ENCODE data around the gene ITPK1. TPM values are rescaled to one million over a fixed set of nuclear protein-coding genes. Genes with fewer than 3 reads are reported as not detected.

Gene ITPK1
- total RNA-seq, 1 experiment from 2014 or later, result 53.2 TPM

DNA sequence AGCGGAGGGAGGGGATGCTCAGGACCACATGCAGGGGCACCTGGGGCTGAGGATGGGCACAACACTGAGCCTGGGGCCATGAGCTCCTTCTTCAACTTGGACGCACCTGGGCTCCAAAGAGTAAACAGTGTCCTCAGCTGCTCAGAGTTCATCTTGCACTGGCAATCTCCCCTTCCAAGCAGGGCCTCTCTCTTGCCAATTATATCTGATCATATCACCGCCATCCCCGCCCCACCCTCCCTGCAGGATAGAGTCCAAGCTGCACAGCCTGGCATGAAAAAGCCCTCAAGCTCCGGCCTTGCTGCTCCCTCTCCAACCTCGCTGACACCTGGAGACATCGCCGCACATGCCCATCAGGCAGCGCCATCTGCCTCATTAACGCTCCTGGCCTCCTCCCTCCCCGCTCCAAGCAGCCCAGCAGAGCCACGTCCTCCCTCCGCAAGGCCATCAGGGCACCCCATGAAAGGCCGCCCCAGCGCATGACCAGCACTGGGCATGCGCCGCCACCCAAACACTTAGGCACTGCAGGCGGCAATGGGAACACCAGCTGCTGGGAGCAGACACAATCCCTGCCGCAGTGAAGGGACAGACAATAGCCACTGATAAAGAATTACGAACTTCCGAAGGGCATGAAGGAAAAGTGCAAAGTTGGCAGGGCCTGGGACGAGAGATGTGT is 103.9 kb downstream of the ITPK1 start:
- DNase-seq (ENCODE audit: low read depth), result no peak
- in situ Hi-C loops (cut with HindIII; ENCODE audit: low pct_unique_long_range_greater_than_20kb, low sequenced_read_pairs), result no loop called here

DNA sequence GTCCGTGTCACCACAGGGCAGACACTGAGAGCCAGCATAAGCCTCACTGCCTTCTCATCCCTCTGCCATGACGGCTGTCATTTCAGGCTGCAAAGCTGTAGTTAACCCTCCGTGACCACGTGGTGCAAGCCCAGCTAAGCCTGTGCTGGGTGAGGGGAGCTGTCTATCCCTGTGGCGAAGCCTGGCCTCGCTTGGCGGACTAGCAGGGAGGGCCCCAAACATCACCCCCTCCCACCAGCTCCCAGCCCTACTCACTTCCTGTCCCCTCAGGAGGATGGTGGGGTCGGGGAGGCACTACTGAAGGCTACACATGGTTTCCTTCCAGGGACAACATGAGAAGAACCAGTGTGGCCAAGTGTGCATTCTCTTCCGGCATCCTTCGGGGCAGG is 104.6 kb downstream of the ITPK1 start:
- no peak for DNase-seq (ENCODE audit: low read depth)
- in situ Hi-C loops (cut with HindIII; ENCODE audit: low pct_unique_long_range_greater_than_20kb, low sequenced_read_pairs), result no loop called here

DNA sequence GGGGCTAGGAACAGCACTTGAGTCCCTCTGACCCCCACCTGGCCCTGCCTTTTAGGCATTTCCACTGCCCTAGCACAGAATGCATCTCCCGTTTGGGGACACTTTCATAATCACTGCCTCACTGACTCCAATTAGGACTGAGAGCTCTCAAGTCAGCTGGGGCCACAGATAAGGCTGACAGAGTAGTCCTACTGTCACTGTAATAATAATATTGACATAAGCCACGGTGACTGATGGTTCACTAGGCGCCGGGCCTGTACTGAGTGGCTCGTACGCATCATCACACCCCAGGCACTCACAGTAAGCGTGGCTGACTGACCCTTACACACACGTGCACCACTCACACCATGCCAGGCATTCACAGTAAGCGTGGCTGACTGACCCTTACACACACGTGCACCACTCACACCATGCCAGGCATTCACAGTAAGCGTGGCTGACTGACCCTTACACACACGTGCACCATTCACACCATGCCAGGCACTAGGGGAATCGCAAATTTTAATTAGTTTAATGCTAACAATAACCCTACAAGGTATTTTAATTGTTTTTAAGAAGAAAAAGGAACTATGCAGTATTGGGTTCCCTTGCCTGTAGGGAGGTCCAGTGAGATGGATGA is 105.1 kb downstream of the ITPK1 start:
- in situ Hi-C loops (cut with HindIII; ENCODE audit: low pct_unique_long_range_greater_than_20kb, low sequenced_read_pairs), result no loop called here
- DNase-seq (ENCODE audit: low read depth), result peak; percentile 48

DNA sequence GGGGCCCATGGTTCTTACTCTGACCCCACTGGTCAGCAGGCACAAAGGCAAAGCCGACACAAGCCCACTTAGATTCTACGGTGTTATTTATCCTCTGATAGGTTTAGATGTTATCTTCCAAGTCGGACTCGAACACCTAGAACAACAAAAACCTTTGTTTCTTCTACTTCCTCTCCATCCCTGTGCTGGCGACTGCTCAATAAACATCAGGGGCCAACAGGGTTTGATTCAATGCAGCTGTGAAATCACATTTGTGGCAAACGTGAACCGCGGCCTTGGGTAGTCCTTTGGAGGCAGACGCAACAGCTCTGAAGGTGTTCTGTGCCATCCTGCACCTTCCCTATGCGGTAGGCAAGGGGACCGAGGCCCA is 105.6 kb downstream of the ITPK1 start:
- in situ Hi-C loops (cut with HindIII; ENCODE audit: low pct_unique_long_range_greater_than_20kb, low sequenced_read_pairs), result no loop called here
- DNase-seq (ENCODE audit: low read depth), result no peak

DNA sequence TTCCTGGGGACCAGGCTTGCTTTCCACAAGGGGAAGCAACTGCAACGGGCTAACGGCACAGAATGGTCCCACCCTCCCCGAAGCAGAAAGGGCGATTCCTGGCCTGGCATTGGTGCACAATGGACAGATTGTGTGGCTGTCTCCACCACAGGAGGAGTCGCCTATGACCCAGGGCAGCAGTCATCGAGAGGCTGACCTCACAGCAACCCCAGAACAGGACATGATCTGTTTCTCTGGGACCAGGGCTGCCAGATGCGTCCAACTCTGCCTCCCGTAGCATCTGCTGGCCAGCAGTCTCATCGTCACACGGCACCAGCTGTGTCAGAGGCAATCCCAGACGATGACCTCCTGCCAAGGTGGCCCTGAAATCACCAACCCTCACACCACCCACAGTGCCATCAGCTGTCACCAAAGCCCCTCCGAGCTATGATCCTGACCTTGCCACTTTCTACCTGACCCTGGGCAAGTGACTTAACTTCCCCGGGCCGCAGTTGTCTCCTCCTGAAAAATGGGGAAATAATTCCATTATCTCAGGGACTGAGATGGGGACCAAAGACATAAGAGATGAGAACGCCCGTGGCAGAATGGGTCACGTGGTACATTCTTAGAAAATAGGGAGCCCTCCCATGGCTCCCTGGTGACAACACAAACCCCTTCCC is 106.1 kb downstream of the ITPK1 start:
- in situ Hi-C loops (cut with HindIII; ENCODE audit: low pct_unique_long_range_greater_than_20kb, low sequenced_read_pairs), result no loop called here
- DNase-seq (ENCODE audit: low read depth), result no peak

DNA sequence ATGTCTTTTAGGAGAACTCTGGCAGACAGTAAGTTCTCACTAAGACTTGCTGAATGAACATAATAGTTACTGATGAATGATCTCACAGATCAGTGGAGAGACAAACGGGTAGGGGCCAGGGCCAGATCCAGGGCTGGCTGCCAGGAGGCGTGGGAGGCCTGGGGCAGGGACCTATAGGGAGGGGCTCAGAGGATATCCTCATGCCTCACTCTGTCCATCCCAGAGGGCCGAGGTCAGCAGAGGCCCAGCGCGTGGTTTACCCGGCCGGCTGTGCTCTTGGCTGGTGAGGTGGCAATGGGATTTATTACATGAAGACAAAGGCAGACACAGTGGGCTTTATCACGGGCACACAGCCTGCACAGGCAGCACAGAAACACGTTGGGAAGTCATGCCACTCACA is 107.3 kb downstream of the ITPK1 start:
- no peak for DNase-seq (ENCODE audit: low read depth)
- in situ Hi-C loops (cut with HindIII; ENCODE audit: low pct_unique_long_range_greater_than_20kb, low sequenced_read_pairs), result no loop called here

DNA sequence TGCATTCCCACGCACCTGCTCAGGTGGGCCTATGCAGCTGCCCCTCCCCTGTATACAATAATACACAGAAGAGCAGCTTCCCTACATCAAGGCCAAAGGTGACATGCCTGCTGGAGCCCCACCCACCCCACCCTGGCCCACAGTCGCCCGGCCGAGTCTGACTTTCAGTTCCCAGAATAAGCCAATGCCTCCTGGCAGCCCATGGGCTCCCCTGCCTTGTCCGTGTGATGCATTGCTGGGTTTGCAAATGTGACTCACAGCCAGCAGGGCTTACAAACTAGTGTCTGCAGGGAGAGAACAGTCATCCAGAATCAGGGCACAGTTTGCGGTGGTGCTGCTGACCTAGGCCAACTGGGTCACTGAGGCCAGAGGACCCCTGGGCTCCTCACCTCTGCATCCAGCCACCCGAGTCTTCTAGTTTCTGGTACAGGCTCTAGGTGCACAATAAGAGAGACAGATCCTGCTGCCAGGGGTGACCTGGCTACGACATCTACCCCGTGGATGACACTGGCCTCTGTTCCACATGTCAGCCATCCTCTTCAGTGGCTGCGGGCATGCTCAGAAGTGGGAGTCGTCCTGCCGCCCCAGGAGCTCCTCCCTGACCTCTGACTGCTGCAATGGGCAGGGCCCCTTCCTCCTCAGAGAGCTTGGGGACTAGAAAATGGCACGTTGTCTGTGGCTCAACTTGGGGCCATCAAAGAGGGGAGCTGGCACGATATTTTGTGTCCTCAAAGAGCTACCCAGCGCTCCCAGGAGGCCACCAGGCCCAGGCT is 108.3 kb downstream of the ITPK1 start:
- in situ Hi-C loops (cut with HindIII; ENCODE audit: low pct_unique_long_range_greater_than_20kb, low sequenced_read_pairs), result no loop called here
- DNase-seq (ENCODE audit: low read depth), result peak; percentile 34

DNA sequence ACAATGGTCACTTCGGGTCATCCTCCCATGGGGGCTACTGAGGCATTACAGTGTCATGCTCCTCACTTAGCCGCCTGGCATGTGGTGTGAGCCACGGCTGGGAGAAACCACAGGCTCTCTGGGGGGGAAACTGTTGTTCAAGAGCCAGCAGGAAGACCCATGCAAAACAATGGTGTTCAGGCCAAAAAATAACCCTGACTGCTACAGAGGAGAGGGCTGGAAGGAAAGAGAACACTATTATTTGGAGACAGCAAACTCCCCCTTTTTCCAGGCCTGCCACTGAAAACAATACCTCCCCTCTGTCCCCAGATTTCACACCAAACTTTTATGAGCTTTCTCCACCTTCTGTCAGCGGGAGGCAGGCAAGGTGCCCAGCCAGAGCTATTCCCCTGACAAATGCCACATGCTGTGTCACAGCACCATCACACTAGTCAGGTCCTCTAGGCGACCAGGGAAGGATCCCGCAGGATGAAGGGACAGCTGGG is 109.1 kb downstream of the ITPK1 start:
- DNase-seq (ENCODE audit: low read depth), result no peak
- in situ Hi-C loops (cut with HindIII; ENCODE audit: low pct_unique_long_range_greater_than_20kb, low sequenced_read_pairs), result no loop called here

DNA sequence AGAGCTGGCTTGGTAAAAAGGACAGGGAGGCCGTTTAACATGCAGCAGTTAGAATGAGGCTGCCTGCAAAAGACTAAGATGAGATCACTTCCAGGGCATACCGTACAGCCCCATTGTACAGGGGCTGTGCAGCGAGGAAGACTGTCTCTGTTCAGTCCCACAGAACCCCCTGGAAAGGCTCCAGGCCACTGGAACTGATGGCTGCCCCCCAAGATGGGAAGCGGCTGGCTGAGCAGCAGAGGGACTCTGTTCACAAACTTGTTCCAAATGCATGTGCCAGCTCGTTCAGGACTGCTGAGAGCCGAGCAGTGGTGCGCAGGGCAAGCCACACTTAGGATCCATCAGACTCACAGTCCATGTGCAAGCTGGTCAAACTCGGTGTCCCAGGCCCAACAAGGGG is 109.9 kb downstream of the ITPK1 start:
- DNase-seq (ENCODE audit: low read depth), result no peak
- in situ Hi-C loops (cut with HindIII; ENCODE audit: low pct_unique_long_range_greater_than_20kb, low sequenced_read_pairs), result no loop called here

DNA sequence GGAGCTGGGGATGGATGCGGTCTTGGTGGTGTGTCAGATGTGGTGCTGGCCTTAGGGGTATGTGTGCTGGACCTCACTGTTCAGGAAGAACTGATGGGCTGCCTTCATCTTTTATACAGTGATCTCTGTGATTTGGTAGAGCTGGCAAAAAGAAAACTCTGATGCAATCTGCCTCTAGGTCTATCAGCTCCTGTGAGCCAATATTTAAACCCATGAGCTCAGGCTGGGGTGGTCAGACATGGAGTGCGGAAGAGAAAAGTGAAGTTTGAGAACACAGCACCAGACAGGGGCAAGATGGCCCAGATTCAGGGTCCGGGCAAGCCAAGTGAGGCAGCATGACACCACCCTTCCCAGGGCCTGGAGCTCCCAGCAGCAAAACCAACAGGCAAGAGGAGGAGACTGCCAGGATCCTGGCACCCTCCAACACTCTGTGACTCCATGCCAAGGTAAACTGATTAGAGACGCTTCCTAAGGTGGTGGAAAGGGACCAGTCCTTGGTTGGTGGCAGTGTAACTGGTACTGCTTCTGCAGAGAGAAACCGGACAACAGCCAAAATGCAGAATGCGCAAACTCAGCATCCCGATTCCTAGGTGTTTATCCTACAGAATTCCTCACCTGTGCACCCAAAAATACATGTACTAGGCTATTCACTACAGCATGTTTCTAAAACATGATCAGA is 110.5 kb downstream of the ITPK1 start:
- in situ Hi-C loops (cut with HindIII; ENCODE audit: low pct_unique_long_range_greater_than_20kb, low sequenced_read_pairs), result no loop called here
- DNase-seq (ENCODE audit: low read depth), result no peak

DNA sequence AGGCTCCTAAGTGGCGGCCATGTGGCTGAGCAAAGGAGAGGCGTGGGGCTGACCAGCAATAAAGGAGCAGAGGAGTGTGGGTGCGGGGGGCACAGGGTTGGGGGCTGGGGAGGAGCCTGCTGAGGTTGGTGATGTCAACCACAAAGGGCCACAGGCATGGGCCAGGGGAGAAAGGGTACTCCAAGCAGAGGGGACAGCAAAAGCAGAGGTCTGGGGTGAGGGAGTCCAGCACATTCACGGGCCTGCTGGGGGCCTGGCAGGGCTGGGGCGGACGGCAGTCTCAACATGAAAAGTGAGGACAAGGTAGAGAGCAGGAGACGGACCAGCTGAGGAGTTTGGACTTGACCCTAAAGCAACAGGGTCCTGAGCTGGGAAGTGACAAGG is 111.0 kb downstream of the ITPK1 start:
- no peak for DNase-seq (ENCODE audit: low read depth)
- in situ Hi-C loops (cut with HindIII; ENCODE audit: low pct_unique_long_range_greater_than_20kb, low sequenced_read_pairs), result no loop called here

DNA sequence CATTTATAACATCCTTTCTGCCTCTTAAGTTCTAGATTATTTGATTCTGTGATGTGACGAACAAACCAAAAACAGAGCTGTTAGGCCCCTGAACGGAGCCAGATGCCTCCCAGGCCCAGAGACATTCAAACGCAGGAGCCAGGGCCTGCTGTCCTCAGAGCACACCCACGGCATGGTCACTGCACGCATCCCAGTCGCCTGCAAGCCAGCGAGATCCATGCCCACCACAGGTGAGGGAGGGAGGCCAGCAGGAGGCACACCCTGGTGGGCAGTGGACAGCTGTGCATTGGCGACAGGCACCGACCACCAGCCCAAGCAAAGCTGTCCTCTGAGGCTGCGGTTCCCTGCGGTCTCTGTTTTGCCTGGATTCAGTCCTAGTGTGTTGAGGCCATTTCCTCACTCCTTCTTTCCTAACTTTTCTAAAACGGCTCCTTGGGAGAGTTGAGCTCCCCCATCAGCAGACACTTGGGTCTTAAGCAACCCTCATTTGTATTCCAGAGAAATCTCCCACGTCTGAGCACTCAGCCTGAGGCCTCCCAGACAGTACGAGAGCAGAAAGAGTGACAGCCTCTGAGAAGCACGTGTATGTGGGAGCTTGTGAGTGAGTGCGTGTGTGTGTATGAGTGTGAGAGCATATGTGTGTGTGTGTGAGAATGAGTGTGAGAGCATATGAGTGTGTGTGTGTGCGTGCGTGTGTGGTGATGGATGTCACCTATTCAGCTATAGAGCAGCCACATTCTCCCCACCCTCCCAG is 111.6 kb downstream of the ITPK1 start:
- in situ Hi-C loops (cut with HindIII; ENCODE audit: low pct_unique_long_range_greater_than_20kb, low sequenced_read_pairs), result no loop called here
- DNase-seq (ENCODE audit: low read depth), result no peak

DNA sequence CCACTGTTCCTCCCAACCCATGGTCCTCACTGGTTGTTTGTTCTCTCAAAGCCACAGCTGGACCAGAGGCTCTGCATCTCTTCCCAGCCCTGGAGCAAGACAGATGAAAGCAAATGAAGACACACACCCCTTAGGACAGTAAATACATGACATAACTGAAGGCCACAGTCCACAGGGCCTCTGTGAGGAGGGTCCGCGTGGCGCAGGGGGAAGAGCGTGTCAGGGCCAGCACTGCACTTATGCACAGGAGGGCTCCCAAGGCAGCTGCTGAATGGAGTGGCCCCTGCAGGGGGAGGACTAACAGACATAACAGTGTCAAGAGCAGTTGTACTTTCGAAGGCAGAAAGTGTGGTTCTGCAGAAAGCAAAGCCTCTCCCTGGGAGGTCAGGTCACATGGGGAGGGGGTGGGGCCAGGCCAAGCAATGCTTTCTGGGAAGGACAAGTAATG is 112.8 kb downstream of the ITPK1 start:
- in situ Hi-C loops (cut with HindIII; ENCODE audit: low pct_unique_long_range_greater_than_20kb, low sequenced_read_pairs), result no loop called here
- no peak for DNase-seq (ENCODE audit: low read depth)

DNA sequence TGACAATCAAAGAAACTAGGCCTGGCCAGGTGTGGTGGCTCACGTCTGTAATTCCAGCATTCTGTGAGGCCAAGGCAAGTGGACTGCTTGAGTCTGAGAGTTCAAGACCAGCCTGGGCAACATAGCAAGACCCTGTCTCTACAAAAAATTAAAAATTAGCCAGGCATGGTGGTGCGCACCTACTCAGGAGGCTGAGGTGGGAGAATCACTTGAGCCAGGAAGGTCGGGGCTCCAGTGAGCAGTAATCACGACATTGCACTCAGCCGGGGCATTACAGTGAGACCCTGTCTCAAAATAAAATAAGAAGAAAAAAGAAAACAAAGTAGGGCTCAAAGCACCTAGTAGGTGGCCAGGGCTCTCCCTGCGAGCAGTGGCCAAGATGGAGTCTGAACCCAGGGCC is 113.7 kb downstream of the ITPK1 start:
- in situ Hi-C loops (cut with HindIII; ENCODE audit: low pct_unique_long_range_greater_than_20kb, low sequenced_read_pairs), result no loop called here
- DNase-seq (ENCODE audit: low read depth), result no peak

DNA sequence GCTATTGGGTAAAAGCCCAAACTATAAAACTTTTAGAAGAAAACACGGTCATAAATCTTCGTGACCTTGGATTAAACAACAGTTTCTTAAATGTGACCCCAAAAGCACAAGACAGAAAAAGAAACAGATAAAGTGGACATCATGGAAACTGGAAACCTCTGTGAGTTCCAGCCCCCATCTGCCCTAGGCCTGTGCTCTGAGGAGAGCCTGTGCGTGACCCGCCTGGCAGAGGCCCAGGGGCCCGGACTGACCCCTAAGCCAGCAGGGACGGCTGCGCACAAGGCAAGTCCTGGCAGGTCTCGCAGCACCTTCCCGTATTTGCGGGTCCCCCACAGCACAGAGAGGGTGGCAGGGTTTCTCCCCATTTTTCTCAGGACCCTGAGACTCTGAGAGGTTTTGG is 116.8 kb downstream of the ITPK1 start:
- in situ Hi-C loops (cut with HindIII; ENCODE audit: low pct_unique_long_range_greater_than_20kb, low sequenced_read_pairs), result no loop called here
- no peak for DNase-seq (ENCODE audit: low read depth)

DNA sequence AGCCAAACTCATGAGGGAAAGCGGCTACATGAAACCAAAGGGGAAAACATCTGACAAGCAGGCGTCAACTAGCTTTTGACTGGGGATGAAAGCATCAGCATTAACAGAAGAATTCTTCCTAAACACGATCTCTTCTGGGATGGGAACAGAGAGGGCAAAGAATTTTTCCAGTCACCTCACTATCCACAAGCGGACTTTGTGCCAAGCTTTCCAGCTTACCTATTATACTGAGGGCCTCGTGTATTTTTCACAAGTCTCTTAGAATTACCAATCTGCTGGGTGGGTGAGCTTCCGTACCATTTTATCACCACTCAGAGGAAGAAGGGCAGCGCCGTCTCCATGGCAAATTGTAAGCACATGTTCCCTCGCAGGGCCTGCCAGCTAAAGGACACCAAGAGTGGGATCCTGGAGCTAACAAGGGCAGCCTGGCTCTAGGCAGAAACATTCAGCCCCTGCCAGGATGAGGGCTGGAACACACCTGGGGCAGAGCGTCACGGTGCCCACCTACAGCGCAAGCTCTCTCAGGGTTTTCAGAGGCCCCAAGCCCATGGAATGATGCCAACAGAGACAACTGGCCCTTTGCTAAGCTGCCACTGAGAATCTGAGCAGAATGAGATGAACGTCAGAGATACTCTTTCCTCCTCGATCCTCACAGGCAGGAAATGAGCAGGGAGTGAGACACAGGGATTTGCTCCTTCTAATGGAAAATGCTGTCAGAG is 118.2 kb downstream of the ITPK1 start:
- in situ Hi-C loops (cut with HindIII; ENCODE audit: low pct_unique_long_range_greater_than_20kb, low sequenced_read_pairs), result no loop called here
- DNase-seq (ENCODE audit: low read depth), result no peak

DNA sequence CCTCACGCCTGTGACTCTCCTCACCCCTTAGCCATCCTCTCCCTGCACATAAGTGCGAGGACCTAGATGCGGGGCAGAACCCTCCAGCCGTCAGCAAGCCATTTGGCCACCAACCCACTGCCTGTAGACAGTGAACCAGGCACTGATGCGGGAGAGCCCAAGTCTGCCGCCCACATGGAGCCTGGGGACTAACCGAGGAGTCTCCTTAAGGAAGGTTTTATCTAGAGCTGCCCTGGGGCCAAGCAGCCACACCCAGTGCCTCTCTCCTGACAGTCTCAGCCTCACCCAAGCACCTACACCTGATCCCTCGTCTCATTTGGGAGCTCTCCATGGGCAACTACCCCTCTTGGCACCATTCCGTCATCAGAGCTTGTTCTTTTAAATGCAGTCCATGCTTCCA is 120.1 kb downstream of the ITPK1 start:
- no peak for DNase-seq (ENCODE audit: low read depth)
- in situ Hi-C loops (cut with HindIII; ENCODE audit: low pct_unique_long_range_greater_than_20kb, low sequenced_read_pairs), result no loop called here

Measured in Caki2 (cell line).